SK-N-SH treated with all-trans-retinoic acid at 6 μM for 48 hours (cell line): Measurements from ENCODE around the gene KIFC3.

Source experiments
- ATAC-seq: fragments of 200-7000 bp; cut with Tn5 transposase; 3 replicates; pipeline ENCODE4 v1.9.1; 2020; ENCODE audit warnings: mild to moderate bottlenecking, moderate library complexity
- ARNTL ChIP-seq: fragments of 450-650 bp; formaldehyde crosslinking; IDR thresholded peaks from 2 replicates; pipeline ENCODE4 v1.5.0; 2020; ENCODE audit warnings: low read depth, mild to moderate bottlenecking, moderate library complexity, borderline replicate concordance
- BACH2 ChIP-seq: fragments of 250-450 bp; sonication (Bioruptor Pico); IDR thresholded peaks from 2 replicates; pipeline ENCODE4 v1.9.0; 2021; ENCODE audit warnings: mild to moderate bottlenecking, borderline replicate concordance
- CREB5 ChIP-seq: fragments of 250-450 bp; sonication (Bioruptor Pico); IDR thresholded peaks from 2 replicates; pipeline ENCODE4 v1.5.1; 2020; ENCODE audit warnings: low read depth, mild to moderate bottlenecking, moderate library complexity
- CSDC2 ChIP-seq: fragments of 250-450 bp; sonication (Bioruptor Pico); IDR thresholded peaks from 2 replicates; pipeline ENCODE4 v1.5.0; 2020; ENCODE audit warnings: mild to moderate bottlenecking, moderate library complexity
- CSRNP3 ChIP-seq: fragments of 250-450 bp; sonication (Bioruptor Pico); IDR thresholded peaks from 2 replicates; pipeline ENCODE4 v1.5.1; 2021; ENCODE audit warnings: mild to moderate bottlenecking, moderate library complexity
- ESRRG ChIP-seq: fragments of 250-450 bp; sonication (Bioruptor Pico); IDR thresholded peaks from 2 replicates; pipeline ENCODE4 v1.6.1; 2021; ENCODE audit warnings: mild to moderate bottlenecking
- GLIS3 ChIP-seq: fragments of 250-450 bp; sonication (Bioruptor Pico); IDR thresholded peaks from 2 replicates; pipeline ENCODE4 v1.5.0; 2020; ENCODE audit warnings: mild to moderate bottlenecking, moderate library complexity
- ISL1 ChIP-seq: fragments of 250-450 bp; sonication (Bioruptor Pico); IDR thresholded peaks from 2 replicates; pipeline ENCODE4 v2.1.2; 2022; ENCODE audit warnings: mild to moderate bottlenecking, moderate library complexity
- OSR1 ChIP-seq: fragments of 250-450 bp; sonication (Bioruptor Pico); IDR thresholded peaks from 2 replicates; pipeline ENCODE4 v1.8.0; 2022; ENCODE audit warnings: moderate library complexity, mild to moderate bottlenecking, inconsistent platforms
- PPARA ChIP-seq: fragments of 250-450 bp; sonication (Bioruptor Pico); IDR thresholded peaks from 2 replicates; pipeline ENCODE4 v1.5.0; 2020; ENCODE audit warnings: mild to moderate bottlenecking, borderline replicate concordance
- RARB ChIP-seq: fragments of 250-450 bp; sonication (Bioruptor Pico); IDR thresholded peaks from 2 replicates; pipeline ENCODE4 v1.8.0; 2021; ENCODE audit warnings: mild to moderate bottlenecking, moderate library complexity
- SNAI2 ChIP-seq: fragments of 250-450 bp; sonication (Bioruptor Pico); IDR thresholded peaks from 2 replicates; pipeline ENCODE4 v1.5.0; 2020; ENCODE audit warnings: mild to moderate bottlenecking, moderate library complexity
- TOX ChIP-seq: fragments of 250-450 bp; sonication (Bioruptor Pico); IDR thresholded peaks from 2 replicates; pipeline ENCODE4 v1.8.0; 2021; ENCODE audit warnings: mild to moderate bottlenecking, moderate library complexity, borderline replicate concordance
- ZFP3 ChIP-seq: fragments of 250-450 bp; sonication (Bioruptor Pico); IDR thresholded peaks from 2 replicates; pipeline ENCODE4 v1.5.0; 2020; ENCODE audit warnings: mild to moderate bottlenecking, moderate library complexity
- ZFP30 ChIP-seq: fragments of 450-650 bp; formaldehyde crosslinking; IDR thresholded peaks from 2 replicates; pipeline ENCODE4 v1.5.0; 2022; ENCODE audit warnings: mild to moderate bottlenecking, moderate library complexity
- ZNF565 ChIP-seq: fragments of 450-650 bp; formaldehyde crosslinking; conservative IDR thresholded peaks from 2 replicates; pipeline ENCODE4 v1.5.0; 2020; ENCODE audit warnings: low read depth, mild to moderate bottlenecking, moderate library complexity
- ZNF70 ChIP-seq: fragments of 450-650 bp; formaldehyde crosslinking; IDR thresholded peaks from 2 replicates; pipeline ENCODE4 v1.5.0; 2020; ENCODE audit warnings: mild to moderate bottlenecking, moderate library complexity
- ZNF8 ChIP-seq: fragments of 450-650 bp; formaldehyde crosslinking; IDR thresholded peaks from 2 replicates; pipeline ENCODE4 v1.5.0; 2020; ENCODE audit warnings: mild to moderate bottlenecking, moderate library complexity
- TF ChIP-seq, protein P1 (sequence below): fragments of 250-450 bp; sonication (Bioruptor Pico); IDR thresholded peaks from 2 replicates; pipeline ENCODE4 v1.5.0; 2020; ENCODE audit warnings: mild to moderate bottlenecking, moderate library complexity
- TF ChIP-seq, protein P2 (sequence below): fragments of 250-450 bp; sonication (Bioruptor Pico); IDR thresholded peaks from 2 replicates; pipeline ENCODE4 v1.8.0; 2021; ENCODE audit warnings: low read depth, mild to moderate bottlenecking, moderate library complexity, borderline replicate concordance

Gene KIFC3

GRCh38 chr16:57726433-57726947 is 75.8 kb downstream of the KIFC3 start:
- no peak for ATAC-seq
- TF ChIP-seq CSRNP3 (CRISPR knock-in tag): no peak
- TF ChIP-seq OSR1: no peak
- no peak for TF ChIP-seq CSDC2 (CRISPR knock-in tag)
- TF ChIP-seq ISL1 (CRISPR knock-in tag): no peak

- no peak for TF ChIP-seq ZNF8 (CRISPR knock-in tag)
- no peak for TF ChIP-seq ZFP3 (CRISPR knock-in tag)
- no peak for TF ChIP-seq CSDC2 (CRISPR knock-in tag)
- TF ChIP-seq ARNTL: no peak
- TF ChIP-seq ESRRG: no peak
- TF ChIP-seq TOX (CRISPR knock-in tag): no peak
- no peak for TF ChIP-seq GLIS3
- TF ChIP-seq ZNF565 (CRISPR knock-in tag): no peak
- no peak for TF ChIP-seq RARB (CRISPR knock-in tag)
- no peak for TF ChIP-seq CREB5 (CRISPR knock-in tag)
- TF ChIP-seq ISL1 (CRISPR knock-in tag): no peak
- no peak for TF ChIP-seq PPARA (CRISPR knock-in tag)
- no peak for TF ChIP-seq ZNF70 (CRISPR knock-in tag)
- TF ChIP-seq OSR1: no peak
- ATAC-seq: no peak
Measured at GRCh38 chr16:57725976-57726375, 76.3 kb downstream of the KIFC3 start.

GRCh38 chr16:57725554-57725953 is 76.7 kb downstream of the KIFC3 start:
- no peak for ATAC-seq
- TF ChIP-seq, protein P1, sequence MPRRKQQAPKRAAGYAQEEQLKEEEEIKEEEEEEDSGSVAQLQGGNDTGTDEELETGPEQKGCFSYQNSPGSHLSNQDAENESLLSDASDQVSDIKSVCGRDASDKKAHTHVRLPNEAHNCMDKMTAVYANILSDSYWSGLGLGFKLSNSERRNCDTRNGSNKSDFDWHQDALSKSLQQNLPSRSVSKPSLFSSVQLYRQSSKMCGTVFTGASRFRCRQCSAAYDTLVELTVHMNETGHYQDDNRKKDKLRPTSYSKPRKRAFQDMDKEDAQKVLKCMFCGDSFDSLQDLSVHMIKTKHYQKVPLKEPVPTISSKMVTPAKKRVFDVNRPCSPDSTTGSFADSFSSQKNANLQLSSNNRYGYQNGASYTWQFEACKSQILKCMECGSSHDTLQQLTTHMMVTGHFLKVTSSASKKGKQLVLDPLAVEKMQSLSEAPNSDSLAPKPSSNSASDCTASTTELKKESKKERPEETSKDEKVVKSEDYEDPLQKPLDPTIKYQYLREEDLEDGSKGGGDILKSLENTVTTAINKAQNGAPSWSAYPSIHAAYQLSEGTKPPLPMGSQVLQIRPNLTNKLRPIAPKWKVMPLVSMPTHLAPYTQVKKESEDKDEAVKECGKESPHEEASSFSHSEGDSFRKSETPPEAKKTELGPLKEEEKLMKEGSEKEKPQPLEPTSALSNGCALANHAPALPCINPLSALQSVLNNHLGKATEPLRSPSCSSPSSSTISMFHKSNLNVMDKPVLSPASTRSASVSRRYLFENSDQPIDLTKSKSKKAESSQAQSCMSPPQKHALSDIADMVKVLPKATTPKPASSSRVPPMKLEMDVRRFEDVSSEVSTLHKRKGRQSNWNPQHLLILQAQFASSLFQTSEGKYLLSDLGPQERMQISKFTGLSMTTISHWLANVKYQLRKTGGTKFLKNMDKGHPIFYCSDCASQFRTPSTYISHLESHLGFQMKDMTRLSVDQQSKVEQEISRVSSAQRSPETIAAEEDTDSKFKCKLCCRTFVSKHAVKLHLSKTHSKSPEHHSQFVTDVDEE (CRISPR knock-in tag): no peak
- TF ChIP-seq ZFP30 (CRISPR knock-in tag): no peak
- no peak for TF ChIP-seq CSDC2 (CRISPR knock-in tag)
- TF ChIP-seq GLIS3: no peak
- TF ChIP-seq, protein P2, sequence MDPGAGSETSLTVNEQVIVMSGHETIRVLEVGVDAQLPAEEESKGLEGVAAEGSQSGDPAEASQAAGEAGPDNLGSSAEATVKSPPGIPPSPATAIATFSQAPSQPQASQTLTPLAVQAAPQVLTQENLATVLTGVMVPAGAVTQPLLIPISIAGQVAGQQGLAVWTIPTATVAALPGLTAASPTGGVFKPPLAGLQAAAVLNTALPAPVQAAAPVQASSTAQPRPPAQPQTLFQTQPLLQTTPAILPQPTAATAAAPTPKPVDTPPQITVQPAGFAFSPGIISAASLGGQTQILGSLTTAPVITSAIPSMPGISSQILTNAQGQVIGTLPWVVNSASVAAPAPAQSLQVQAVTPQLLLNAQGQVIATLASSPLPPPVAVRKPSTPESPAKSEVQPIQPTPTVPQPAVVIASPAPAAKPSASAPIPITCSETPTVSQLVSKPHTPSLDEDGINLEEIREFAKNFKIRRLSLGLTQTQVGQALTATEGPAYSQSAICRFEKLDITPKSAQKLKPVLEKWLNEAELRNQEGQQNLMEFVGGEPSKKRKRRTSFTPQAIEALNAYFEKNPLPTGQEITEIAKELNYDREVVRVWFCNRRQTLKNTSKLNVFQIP (CRISPR knock-in tag): no peak
- TF ChIP-seq ZNF565 (CRISPR knock-in tag): no peak
- no peak for TF ChIP-seq ARNTL
- no peak for TF ChIP-seq BACH2 (CRISPR knock-in tag)

GRCh38 chr16:57725151-57725550 is 77.1 kb downstream of the KIFC3 start:
- no peak for ATAC-seq
- no peak for TF ChIP-seq RARB (CRISPR knock-in tag)
- no peak for TF ChIP-seq SNAI2 (CRISPR knock-in tag)
- TF ChIP-seq ZNF8 (CRISPR knock-in tag): no peak
- no peak for TF ChIP-seq ZFP30 (CRISPR knock-in tag)
- no peak for TF ChIP-seq CSRNP3 (CRISPR knock-in tag)
- TF ChIP-seq TOX (CRISPR knock-in tag): no peak
